ENCODE data around the gene KRTAP19-2.

Gene KRTAP19-2

GRCh38 chr21:30444204-30444603 lies 43.0 kb downstream of the KRTAP19-2 start:
- TF ChIP-seq, protein P1, sequence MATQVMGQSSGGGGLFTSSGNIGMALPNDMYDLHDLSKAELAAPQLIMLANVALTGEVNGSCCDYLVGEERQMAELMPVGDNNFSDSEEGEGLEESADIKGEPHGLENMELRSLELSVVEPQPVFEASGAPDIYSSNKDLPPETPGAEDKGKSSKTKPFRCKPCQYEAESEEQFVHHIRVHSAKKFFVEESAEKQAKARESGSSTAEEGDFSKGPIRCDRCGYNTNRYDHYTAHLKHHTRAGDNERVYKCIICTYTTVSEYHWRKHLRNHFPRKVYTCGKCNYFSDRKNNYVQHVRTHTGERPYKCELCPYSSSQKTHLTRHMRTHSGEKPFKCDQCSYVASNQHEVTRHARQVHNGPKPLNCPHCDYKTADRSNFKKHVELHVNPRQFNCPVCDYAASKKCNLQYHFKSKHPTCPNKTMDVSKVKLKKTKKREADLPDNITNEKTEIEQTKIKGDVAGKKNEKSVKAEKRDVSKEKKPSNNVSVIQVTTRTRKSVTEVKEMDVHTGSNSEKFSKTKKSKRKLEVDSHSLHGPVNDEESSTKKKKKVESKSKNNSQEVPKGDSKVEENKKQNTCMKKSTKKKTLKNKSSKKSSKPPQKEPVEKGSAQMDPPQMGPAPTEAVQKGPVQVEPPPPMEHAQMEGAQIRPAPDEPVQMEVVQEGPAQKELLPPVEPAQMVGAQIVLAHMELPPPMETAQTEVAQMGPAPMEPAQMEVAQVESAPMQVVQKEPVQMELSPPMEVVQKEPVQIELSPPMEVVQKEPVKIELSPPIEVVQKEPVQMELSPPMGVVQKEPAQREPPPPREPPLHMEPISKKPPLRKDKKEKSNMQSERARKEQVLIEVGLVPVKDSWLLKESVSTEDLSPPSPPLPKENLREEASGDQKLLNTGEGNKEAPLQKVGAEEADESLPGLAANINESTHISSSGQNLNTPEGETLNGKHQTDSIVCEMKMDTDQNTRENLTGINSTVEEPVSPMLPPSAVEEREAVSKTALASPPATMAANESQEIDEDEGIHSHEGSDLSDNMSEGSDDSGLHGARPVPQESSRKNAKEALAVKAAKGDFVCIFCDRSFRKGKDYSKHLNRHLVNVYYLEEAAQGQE (IDR thresholded peaks at IDR 0.05; ENCODE audit: low read depth), result no peak
- no peak for TF ChIP-seq CEBPB (IDR thresholded peaks at IDR 0.05)
- TF ChIP-seq ZBTB7A (IDR thresholded peaks at IDR 0.05; ENCODE audit: low read depth), result no peak
- TF ChIP-seq TCF12 (IDR thresholded peaks at IDR 0.05; ENCODE audit: low read depth), result no peak
- TF ChIP-seq YY1 (IDR thresholded peaks at IDR 0.05; ENCODE audit: low read depth), result no peak
- no peak for TF ChIP-seq USF1 (IDR thresholded peaks at IDR 0.05)
- no peak for TF ChIP-seq EP300 (IDR thresholded peaks at IDR 0.05; ENCODE audit: borderline replicate concordance)
- no peak for TF ChIP-seq RAD21 (IDR thresholded peaks at IDR 0.05; ENCODE audit: low read depth)
- TF ChIP-seq TAF1 (IDR thresholded peaks at IDR 0.05; ENCODE audit: low read depth), result no peak
- no peak for TF ChIP-seq CREB1 (IDR thresholded peaks at IDR 0.05; ENCODE audit: low read depth)
- no peak for TF ChIP-seq NFIC (IDR thresholded peaks at IDR 0.05)

DNA sequence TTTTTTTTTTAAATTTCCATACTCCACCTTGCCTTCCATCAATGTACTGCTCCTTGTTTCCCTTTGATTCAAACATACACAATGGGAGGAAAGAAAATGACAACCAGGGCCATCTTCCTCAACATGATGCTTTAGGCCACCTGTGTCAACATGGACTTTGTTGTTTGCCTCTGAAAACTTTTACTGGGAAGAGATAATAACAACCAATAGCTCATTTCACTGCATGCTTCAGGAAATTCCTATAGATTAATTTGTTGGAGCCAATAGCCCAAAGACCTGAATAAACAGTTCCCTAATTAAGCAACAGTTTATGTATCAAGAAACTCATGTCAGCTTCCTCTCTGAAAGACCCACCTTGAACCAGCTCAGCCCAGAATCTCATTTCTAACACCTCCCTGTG lies 44.0 kb downstream of the KRTAP19-2 start:
- TF ChIP-seq TEAD4 (IDR thresholded peaks at IDR 0.05) (no peak), TCF12 (IDR thresholded peaks at IDR 0.05; ENCODE audit: low read depth) (no peak), CREB1 (IDR thresholded peaks at IDR 0.05; ENCODE audit: low read depth) (no peak)

DNA sequence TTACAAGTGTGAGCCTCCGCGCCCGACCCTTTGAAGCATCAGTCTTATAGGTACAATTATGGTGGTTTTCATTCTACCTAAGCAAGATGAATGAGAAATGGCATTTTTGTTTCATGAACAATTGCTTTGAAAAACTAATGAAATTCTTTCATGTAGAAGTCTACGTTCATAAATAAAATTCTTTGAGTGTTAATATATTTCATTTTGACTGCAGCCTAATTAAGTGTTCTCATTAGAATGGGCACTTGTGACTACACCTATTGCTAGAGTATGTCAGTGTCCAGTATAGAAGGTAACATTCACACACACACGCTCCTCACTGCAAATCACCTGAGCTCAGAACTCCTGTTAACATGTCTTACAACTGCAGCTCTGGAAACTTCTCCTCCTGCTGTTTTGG lies 47.3 kb downstream of the KRTAP19-2 start, which contains the start of gene KRTAP15-1:
KRTAP15-1 (plus strand) TSS at position 301 of the 400 bp plus-strand sequence; CDS start at position 354, 53 bp downstream.
- no peak for TF ChIP-seq ZBTB7A (IDR thresholded peaks at IDR 0.05; ENCODE audit: low read depth)
- TF ChIP-seq TCF12 (IDR thresholded peaks at IDR 0.05; ENCODE audit: low read depth), result no peak
- no peak for TF ChIP-seq CREB1 (IDR thresholded peaks at IDR 0.05; ENCODE audit: low read depth)
- TF ChIP-seq NFIC (IDR thresholded peaks at IDR 0.05), result no peak
- no peak for TF ChIP-seq TAF1 (IDR thresholded peaks at IDR 0.05; ENCODE audit: low read depth)
- TF ChIP-seq, protein P2, sequence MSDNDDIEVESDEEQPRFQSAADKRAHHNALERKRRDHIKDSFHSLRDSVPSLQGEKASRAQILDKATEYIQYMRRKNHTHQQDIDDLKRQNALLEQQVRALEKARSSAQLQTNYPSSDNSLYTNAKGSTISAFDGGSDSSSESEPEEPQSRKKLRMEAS (IDR thresholded peaks at IDR 0.05), result no peak
- no peak for TF ChIP-seq YY1 (IDR thresholded peaks at IDR 0.05; ENCODE audit: low read depth)
- no peak for TF ChIP-seq USF1 (IDR thresholded peaks at IDR 0.05)
- TF ChIP-seq EP300 (IDR thresholded peaks at IDR 0.05; ENCODE audit: borderline replicate concordance), result no peak
- no peak for TF ChIP-seq FOXM1 (IDR thresholded peaks at IDR 0.05; ENCODE audit: borderline replicate concordance, low read depth)
- TF ChIP-seq RAD21 (IDR thresholded peaks at IDR 0.05; ENCODE audit: low read depth), result no peak
- TF ChIP-seq, protein P1 (IDR thresholded peaks at IDR 0.05; ENCODE audit: low read depth), result no peak
- TF ChIP-seq EGR1 (IDR thresholded peaks at IDR 0.05), result no peak
- TF ChIP-seq TEAD4 (IDR thresholded peaks at IDR 0.05), result no peak
- TF ChIP-seq CEBPB (IDR thresholded peaks at IDR 0.05), result no peak
